NCI-H1092 treated with DMSO at 0.1 percent for 48 hours (cell line): Measurements from ENCODE around the gene TM9SF3.

Experiments used
- DNase-seq: peaks from one replicate; lab custom pipeline; 2025; lab: John Stamatoyannopoulos, UW

TM9SF3 gene

GRCh38 chr10:96586419-96587263, at the start of gene TM9SF3:
TM9SF3 (minus strand) TSS chr10:96587012; CDS start chr10:96586835, 177 bp downstream.
- DNase-seq, result peak; percentile 62

- no peak for DNase-seq
Measured at GRCh38 chr10:96636551-96636950, 49.7 kb upstream of the TM9SF3 start.

GRCh38 chr10:96632974-96633710, 46.3 kb upstream of the TM9SF3 start:
- peak; percentile 18 for DNase-seq

- no peak for DNase-seq
Measured at GRCh38 chr10:96627292-96627691, 40.5 kb upstream of the TM9SF3 start.

GRCh38 chr10:96626795-96627194, 40.0 kb upstream of the TM9SF3 start:
- no peak for DNase-seq

GRCh38 chr10:96625173-96625572, 38.4 kb upstream of the TM9SF3 start:
- DNase-seq, result no peak

- DNase-seq, result no peak
Measured at GRCh38 chr10:96622013-96622787, 35.4 kb upstream of the TM9SF3 start.

- DNase-seq, result no peak
Measured at GRCh38 chr10:96619796-96620773, 33.3 kb upstream of the TM9SF3 start.

- DNase-seq, result no peak
Measured at GRCh38 chr10:96619120-96619519, 32.3 kb upstream of the TM9SF3 start.

- DNase-seq, result peak; percentile 76
Measured at GRCh38 chr10:96618653-96619052, 31.8 kb upstream of the TM9SF3 start.

- DNase-seq, result no peak
Measured at GRCh38 chr10:96616961-96617360, 30.1 kb upstream of the TM9SF3 start.

GRCh38 chr10:96614515-96614914, 27.7 kb upstream of the TM9SF3 start:
- DNase-seq, result peak; percentile 25

- no peak for DNase-seq
Measured at GRCh38 chr10:96613576-96613975, 26.8 kb upstream of the TM9SF3 start.

GRCh38 chr10:96612055-96612830, 25.4 kb upstream of the TM9SF3 start:
- DNase-seq, result peak; percentile 83

- no peak for DNase-seq
Measured at GRCh38 chr10:96610817-96611216, 24.0 kb upstream of the TM9SF3 start.

GRCh38 chr10:96609510-96609909, 22.7 kb upstream of the TM9SF3 start:
- DNase-seq, result peak; percentile 30

GRCh38 chr10:96608805-96609204, 22.0 kb upstream of the TM9SF3 start:
- DNase-seq, result peak; percentile 48

GRCh38 chr10:96608262-96608661, 21.4 kb upstream of the TM9SF3 start:
- DNase-seq, result no peak

- DNase-seq, result no peak
Measured at GRCh38 chr10:96606946-96607345, 20.1 kb upstream of the TM9SF3 start.

- DNase-seq, result no peak
Measured at GRCh38 chr10:96606216-96606615, 19.4 kb upstream of the TM9SF3 start.
